Skeletal muscle tissue (tissue), 4 donors: ENCODE data around the gene SDF2L1. TPM values are rescaled to one million over a fixed set of nuclear protein-coding genes. Genes with fewer than 3 reads are reported as not detected.
A peak's percentile ranks its signal among the peaks of the same experiment; 100 is the strongest.

Experiments
- H3K27ac ChIP-seq: one replicate; pipeline ENCODE4 v1.7.0; 2013; ENCODE audit warnings: mild to moderate bottlenecking, low read depth, low read length, inconsistent platforms
- H3K27me3 ChIP-seq, 3 donors: one replicate each; pipeline ENCODE4 v1.7.0; 2013; ENCODE audit warnings: low read length in 3 of 3; ENCODE audit not compliant: control insufficient read depth in 3 of 3, insufficient read depth in 3 of 3
- H3K36me3 ChIP-seq, 3 donors: one replicate each; pipeline ENCODE4 v1.7.0; 2013; ENCODE audit warnings: low read length in 3 of 3; ENCODE audit not compliant: control insufficient read depth in 3 of 3, insufficient read depth in 3 of 3
- H3K4me1 ChIP-seq, 3 donors: one replicate each; pipeline ENCODE4 v1.7.0; 2013; ENCODE audit warnings: low read length in 3 of 3, mild to moderate bottlenecking in 3 of 3; ENCODE audit not compliant: control insufficient read depth in 3 of 3, insufficient read depth in 3 of 3
- H3K4me3 ChIP-seq, 3 donors: one replicate each; pipeline ENCODE4 v1.7.0; 2013; ENCODE audit warnings: low read length in 3 of 3
- H3K9ac ChIP-seq, 3 donors: one replicate each; pipeline ENCODE4 v1.7.0; 2013; ENCODE audit warnings: low read length in 3 of 3, mild to moderate bottlenecking in 3 of 3, moderate library complexity in 2 of 3, low read depth in 1 of 3
- H3K9me3 ChIP-seq, 3 donors: one replicate each; pipeline ENCODE4 v1.7.0; 2013; ENCODE audit warnings: low read length in 3 of 3; ENCODE audit not compliant: control insufficient read depth in 3 of 3
- total RNA-seq: library from RNA; depleted of rRNA; stranded (reverse); fragments of >200 nt; gene quantifications from one replicate; pipeline ENCODE4 v1.2.3, GENCODE V29; 2014
- donor health status: Osteomylitis.

SDF2L1 gene
- total RNA-seq, 1 donor from 2014 or later = 4.2 TPM

DNA sequence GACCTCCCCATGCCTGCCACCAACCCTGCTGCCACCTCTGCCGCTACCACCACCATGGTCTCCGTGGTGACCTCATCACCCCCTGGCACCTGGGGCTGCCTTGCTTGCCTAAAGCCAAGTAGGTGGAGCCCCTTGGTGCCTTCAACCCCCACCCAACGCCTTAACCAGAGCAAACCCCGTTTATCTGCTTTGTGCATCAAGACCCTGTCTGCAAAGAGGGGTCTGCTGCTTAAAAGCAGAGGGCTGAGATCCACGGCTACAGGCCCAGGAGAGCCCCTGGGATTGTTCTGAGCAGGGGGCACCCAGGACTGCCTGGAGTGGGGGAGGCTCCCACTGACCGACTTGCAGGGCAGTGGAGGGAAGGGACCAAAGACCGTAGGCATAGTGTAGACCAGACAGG lies 18.8 kb downstream of the SDF2L1 start:
- Histone ChIP-seq H3K27ac (no peak overlapping the region), H3K27me3 (peaks cover 16 to 35% (median 19%) of the 10 kb centered on the region in 3 donors), H3K9ac (no peak overlapping the region), H3K4me3 (no peak overlapping the region), H3K36me3 (no peaks in the 10 kb centered on the region), H3K4me1 (peaks cover 3 to 6% (median 5%) of the 10 kb centered on the region in 3 donors), H3K9me3 (no peaks in the 10 kb centered on the region)

- Histone ChIP-seq H3K27ac (no peak overlapping the region), H3K4me1 (peaks cover 6 to 9% (median 8%) of the 10 kb centered on the region in 3 donors), H3K27me3 (peaks cover 13 to 30% (median 16%) of the 10 kb centered on the region in 3 donors), H3K36me3 (no peaks in the 10 kb centered on the region), H3K4me3 (no peak overlapping the region), H3K9me3 (no peaks in the 10 kb centered on the region), H3K9ac (no peak overlapping the region)
Observed at GRCh38 chr22:21661991-21662390, 19.9 kb downstream of the SDF2L1 start.

DNA sequence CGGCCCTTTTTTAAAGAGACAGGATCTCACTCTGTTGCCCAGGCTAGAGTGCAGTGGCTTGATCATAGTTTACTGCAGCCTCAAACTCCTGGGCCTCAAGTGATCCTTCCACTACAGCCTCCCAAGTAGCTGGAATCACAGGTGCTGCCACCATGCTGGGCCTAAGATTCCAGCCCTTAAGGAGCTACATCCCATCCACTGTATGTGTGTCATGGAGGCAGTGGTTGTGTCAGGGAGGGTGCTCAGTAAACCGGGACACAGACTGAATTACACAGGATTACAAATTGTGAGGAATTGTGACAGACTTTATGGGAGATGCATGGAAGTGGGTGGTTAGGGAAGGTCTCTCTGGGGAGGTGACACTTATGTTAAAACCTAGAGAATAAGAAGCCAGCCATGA lies 21.6 kb downstream of the SDF2L1 start:
- no peak overlapping the region for H3K4me3 ChIP-seq
- peaks cover 8 to 15% (median 10%) of the 10 kb centered on the region in 3 donors for H3K27me3 ChIP-seq
- no peak overlapping the region for H3K9ac ChIP-seq
- H3K27ac ChIP-seq = no peak overlapping the region
- no peaks in the 10 kb centered on the region for H3K36me3 ChIP-seq
- H3K9me3 ChIP-seq = no peaks in the 10 kb centered on the region
- peaks cover 6 to 9% (median 8%) of the 10 kb centered on the region in 3 donors for H3K4me1 ChIP-seq

GRCh38 chr22:21665047-21665851 lies 23.1 kb downstream of the SDF2L1 start:
- H3K9ac ChIP-seq = peak overlapping the region; percentile 84 to 91 (median 85)

GRCh38 chr22:21666786-21667185 lies 24.7 kb downstream of the SDF2L1 start:
- H3K4me1 ChIP-seq = peaks cover 6 to 9% (median 8%) of the 10 kb centered on the region in 3 donors
- peak overlapping the region; percentile 86 for H3K27ac ChIP-seq
- peak overlapping the region in 2 of 3 donors; percentile 85 to 91 for H3K9ac ChIP-seq

More at GRCh38 chr22:21665047-21665851, 23.1 kb downstream of the SDF2L1 start:
- peaks cover 2 to 7% (median 3%) of the 10 kb centered on the region in 3 donors for H3K36me3 ChIP-seq
- peaks cover 6 to 9% (median 8%) of the 10 kb centered on the region in 3 donors for H3K4me1 ChIP-seq
- peak overlapping the region; percentile 86 for H3K27ac ChIP-seq
- peak overlapping the region; percentile 91 to 98 (median 98) for H3K4me3 ChIP-seq
- no peaks in the 10 kb centered on the region for H3K9me3 ChIP-seq
- H3K27me3 ChIP-seq = peaks cover 8 to 11% (median 10%) of the 10 kb centered on the region in 3 donors

DNA sequence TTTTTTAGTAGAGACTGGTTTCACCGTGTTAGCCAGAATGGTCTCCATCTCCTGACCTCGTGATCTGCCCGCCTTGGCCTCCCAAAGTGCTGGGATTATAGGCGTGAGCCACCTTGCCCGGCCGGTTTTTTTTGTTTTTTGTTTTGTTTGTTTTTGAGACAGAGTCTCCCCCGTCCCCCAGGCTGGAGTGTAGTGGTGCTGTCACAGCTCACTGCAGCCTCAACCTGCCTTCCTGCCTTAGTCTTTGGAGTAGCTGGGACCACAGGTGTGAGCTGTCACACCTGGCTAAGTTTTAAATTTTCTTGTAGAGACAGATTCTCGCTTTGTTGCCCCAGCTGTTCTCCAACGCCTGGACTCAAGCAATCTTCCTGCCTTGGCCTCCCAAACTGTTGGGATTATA lies 26.9 kb downstream of the SDF2L1 start:
- no peaks in the 10 kb centered on the region for H3K9me3 ChIP-seq
- H3K4me3 ChIP-seq = no peak overlapping the region
- H3K36me3 ChIP-seq = peaks cover 35 to 41% (median 36%) of the 10 kb centered on the region in 3 donors

More at GRCh38 chr22:21666786-21667185, 24.7 kb downstream of the SDF2L1 start:
- Histone ChIP-seq H3K9me3 (no peaks in the 10 kb centered on the region), H3K36me3 (peaks cover 17 to 20% (median 17%) of the 10 kb centered on the region in 3 donors), H3K4me3 (peak overlapping the region; percentile 91 to 98 (median 98)), H3K27me3 (no peaks in the 10 kb centered on the region)

GRCh38 chr22:21672107-21672629 lies 30.1 kb downstream of the SDF2L1 start:
- Histone ChIP-seq H3K36me3 (peaks cover 48 to 56% (median 51%) of the 10 kb centered on the region in 3 donors), H3K27me3 (no peaks in the 10 kb centered on the region)

More for the DNA sequence above, 26.9 kb downstream of the SDF2L1 start:
- Histone ChIP-seq H3K27me3 (no peaks in the 10 kb centered on the region), H3K9ac (no peak overlapping the region), H3K4me1 (peaks cover 6 to 9% (median 8%) of the 10 kb centered on the region in 3 donors), H3K27ac (no peak overlapping the region)

DNA sequence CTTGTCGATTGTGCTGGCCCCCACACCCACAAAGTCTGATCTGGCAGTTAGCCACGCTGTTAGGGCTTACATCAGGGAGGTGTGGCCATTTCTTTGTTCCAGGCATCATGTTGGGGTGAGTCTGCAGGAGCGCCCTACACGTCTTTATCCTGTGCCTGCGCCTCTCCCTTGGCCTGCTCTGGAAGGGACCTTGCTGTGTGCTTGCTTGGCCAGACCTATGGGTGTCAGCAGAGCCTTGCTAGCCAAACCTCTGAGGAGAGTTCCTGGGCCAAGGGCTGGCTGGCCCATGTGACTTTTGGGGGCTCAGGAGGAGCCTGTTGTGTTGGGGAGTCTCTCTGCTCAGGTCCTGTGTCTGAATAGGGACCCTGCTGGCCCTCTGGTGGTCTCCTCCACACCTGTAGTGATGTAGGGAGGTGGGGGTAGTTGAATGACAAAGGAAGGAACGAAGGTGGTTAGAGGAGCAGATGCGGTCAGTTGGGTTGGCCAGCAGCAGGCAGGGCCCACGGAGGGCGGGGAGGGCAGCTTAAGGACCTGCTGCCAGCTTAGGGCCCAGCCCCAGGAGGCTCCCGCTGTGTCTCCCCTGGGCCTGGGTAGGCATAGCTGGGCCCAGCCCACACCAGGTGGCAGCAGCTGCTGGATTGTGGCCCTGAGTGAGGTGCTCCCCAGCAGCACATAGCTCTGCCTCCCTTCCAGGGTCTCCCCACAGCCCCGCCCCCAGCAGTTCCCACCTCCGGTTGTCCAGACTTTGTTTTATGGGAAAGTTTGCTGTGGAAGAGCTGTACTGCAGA lies 31.6 kb downstream of the SDF2L1 start:
- no peaks in the 10 kb centered on the region for H3K27me3 ChIP-seq
- peaks cover 48 to 56% (median 51%) of the 10 kb centered on the region in 3 donors for H3K36me3 ChIP-seq
- H3K27ac ChIP-seq = no peak overlapping the region
- no peaks in the 10 kb centered on the region for H3K9me3 ChIP-seq
- no peak overlapping the region for H3K9ac ChIP-seq
- peaks cover 0 to 4% (median 0%) of the 10 kb centered on the region in 3 donors for H3K4me1 ChIP-seq
- H3K4me3 ChIP-seq = no peak overlapping the region

More at GRCh38 chr22:21672107-21672629, 30.1 kb downstream of the SDF2L1 start:
- no peak overlapping the region for H3K27ac ChIP-seq
- H3K9me3 ChIP-seq = no peaks in the 10 kb centered on the region
- H3K9ac ChIP-seq = no peak overlapping the region
- H3K4me3 ChIP-seq = no peak overlapping the region
- no peaks in the 10 kb centered on the region for H3K4me1 ChIP-seq

DNA sequence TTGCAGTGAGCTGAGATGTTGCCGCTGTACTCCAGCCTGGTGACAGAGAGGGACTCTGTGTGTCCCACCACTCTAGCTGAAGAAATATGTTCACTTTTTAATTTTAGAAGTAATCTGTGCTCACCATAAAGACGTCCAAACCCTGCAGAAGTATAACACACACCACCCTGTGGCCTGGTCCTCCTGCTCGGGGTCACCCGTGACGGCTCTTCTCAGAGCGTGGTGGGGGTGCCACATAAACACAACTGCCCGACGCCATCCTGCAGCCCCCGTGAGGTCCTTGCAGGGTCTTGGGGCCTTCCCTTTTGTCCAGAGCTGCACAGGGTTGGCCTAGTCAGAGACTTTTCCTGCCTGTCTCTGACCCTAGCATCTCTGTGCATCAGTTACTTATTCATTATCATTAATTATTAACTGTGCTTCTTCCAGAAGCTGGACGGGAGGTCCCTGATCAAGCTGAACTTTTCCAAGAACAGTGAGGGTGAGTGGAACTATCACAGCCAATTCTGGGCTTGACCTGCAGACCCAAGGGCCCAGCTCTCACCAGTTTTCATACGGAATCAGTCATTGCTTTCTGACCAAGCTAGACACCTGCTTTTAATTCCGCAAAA lies 32.6 kb downstream of the SDF2L1 start:
- Histone ChIP-seq H3K36me3 (peaks cover 48 to 51% (median 50%) of the 10 kb centered on the region in 3 donors), H3K4me1 (peaks cover 0 to 4% (median 0%) of the 10 kb centered on the region in 3 donors), H3K27me3 (no peaks in the 10 kb centered on the region), H3K9ac (no peak overlapping the region), H3K27ac (no peak overlapping the region), H3K9me3 (no peaks in the 10 kb centered on the region), H3K4me3 (no peak overlapping the region)
